ENCODE measurements around the gene EVX2.

GRCh38 chr2:176112375-176113302 lies 28.9 kb upstream of the EVX2 start:
- TF ChIP-seq POLR2A (IDR thresholded peaks at IDR 0.05) (no peak), POLR2AphosphoS5 (IDR thresholded peaks at IDR 0.05) (no peak)
- TF ChIP-seq, protein P1, sequence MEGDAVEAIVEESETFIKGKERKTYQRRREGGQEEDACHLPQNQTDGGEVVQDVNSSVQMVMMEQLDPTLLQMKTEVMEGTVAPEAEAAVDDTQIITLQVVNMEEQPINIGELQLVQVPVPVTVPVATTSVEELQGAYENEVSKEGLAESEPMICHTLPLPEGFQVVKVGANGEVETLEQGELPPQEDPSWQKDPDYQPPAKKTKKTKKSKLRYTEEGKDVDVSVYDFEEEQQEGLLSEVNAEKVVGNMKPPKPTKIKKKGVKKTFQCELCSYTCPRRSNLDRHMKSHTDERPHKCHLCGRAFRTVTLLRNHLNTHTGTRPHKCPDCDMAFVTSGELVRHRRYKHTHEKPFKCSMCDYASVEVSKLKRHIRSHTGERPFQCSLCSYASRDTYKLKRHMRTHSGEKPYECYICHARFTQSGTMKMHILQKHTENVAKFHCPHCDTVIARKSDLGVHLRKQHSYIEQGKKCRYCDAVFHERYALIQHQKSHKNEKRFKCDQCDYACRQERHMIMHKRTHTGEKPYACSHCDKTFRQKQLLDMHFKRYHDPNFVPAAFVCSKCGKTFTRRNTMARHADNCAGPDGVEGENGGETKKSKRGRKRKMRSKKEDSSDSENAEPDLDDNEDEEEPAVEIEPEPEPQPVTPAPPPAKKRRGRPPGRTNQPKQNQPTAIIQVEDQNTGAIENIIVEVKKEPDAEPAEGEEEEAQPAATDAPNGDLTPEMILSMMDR (IDR thresholded peaks at IDR 0.05): no peak

All from breast epithelium (tissue), 3 donors.